GM18499 (cell line): ENCODE measurements around the gene ZNF581.

Source experiments
- ATAC-seq: cut with Tn5 transposase; IDR thresholded peaks from one replicate; pipeline ENCODE4 v1.9.1; 2021; ENCODE audit warnings: moderate number of reproducible peaks; ENCODE audit not compliant: insufficient read depth, unreplicated experiment

The ZNF581 gene

DNA sequence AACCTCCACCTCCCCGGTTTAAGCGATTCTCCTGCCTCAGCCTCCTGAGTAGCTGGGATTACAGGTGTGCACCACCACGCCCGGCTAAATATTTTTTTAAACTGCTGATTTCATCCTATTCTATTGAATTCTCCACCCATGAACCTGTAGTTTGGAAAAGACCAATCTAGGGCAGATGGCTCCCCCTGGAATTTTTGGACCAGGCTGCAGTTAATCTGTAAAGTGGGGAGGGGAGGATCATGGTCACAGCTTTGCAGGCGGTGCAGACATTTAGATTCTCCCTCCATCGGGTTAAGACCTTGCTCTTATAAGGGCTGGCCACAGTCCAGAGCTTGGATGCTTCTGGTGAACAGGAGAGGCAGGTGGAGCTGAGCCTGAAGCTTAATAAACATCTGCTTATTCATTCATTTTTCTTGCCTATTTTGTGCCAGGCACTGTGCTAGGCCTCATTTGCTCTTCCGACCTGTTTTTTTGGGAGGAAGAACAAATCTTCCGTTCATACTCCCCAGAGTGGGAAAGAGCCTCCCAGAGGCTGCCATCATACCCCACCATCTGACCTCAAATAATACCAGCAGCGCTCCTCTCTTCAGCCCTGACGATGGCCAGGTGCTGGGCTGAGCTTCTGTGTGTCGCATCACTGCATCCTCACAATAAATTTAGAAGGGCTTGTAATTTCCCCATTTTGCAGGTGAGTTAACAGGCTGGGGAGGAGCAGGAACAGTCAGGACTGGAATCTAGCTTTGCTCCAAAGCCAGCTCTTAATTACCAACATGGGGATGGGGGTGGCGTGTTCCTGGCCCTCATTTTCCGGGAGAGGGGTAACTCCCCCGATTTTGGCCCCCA is 3.7 kb downstream of the ZNF581 start:
- ATAC-seq, result no peak

DNA sequence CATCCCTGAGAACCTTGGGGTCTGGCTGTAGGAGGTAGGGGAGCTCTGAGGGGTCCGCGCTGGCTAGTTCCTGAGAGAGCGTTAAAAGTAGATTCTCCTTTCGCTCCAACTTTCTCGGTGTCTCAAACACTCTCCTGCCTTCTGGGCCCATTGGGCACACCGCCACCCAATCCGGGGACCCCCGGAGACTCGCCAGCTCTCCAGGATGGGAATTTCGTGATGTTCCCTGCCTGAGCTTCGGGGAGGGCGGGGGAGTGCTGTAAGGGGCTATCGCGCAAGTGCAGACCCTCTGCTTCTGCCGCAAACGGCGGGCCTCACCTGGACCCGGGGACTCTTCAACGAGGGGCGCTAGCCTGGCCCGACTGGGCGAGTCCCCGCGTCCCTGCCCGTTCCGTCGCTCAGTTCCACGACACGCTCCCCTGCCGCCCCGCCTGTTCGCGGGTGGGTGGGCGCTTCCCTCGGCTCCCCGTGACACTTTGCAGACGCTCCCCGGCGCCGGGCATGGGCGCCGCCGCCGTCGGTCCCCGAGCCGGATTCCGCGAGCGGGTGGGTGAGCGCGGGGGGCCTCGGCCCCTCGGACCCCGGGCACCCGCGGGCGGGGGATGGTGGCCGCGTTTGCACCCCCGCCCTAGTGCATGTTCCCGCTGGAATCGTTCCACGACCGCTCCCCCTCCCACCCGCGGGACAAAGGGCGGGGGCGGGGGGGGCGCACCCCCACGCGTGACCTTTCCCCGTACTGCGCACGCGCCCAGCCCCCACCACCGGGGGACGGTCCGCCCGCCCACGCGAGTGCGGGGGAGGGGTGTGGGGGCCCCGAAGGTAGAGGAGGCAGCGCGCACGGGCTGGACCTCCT is 4.5 kb downstream of the ZNF581 start, which contains the start of gene CCDC106:
Gene CCDC106, plus strand, starts transcription at position 481 of the 853 bp plus-strand sequence. CDS start 835 bp downstream, outside the sequence.
- ATAC-seq, result no peak

DNA sequence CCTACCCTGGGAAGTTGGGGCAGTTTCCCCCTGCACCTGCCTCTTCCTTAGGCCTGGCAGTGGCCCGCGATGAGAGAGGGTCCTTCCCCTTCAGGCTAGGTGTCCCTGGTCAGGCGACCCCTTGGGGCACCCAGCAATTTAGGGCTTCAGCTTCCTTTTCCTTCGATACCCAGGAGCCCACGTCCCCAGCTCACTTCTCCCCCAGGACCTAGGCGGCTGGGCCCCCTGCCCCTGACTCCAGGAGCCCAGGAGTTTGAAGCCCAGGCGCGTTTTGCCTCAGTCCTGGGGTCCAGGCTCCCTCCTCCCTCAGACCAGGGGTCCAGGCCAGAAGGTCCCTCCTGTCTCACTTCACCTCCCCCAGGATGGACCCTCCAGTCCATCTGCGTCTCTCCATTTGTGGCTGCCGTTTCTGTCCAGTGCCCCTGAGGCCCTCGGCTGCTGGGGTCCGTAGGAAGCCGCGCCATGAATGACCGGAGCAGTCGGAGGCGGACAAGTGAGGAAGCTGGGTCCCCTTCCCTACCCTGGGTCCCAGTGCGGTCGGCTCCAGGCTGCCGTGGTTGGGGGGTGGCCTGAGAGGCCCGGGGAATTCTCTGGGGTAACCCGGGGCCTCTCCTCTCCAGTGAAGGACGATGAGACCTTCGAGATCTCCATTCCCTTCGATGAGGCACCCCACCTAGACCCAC is 5.3 kb downstream of the ZNF581 start:
- ATAC-seq, result no peak

DNA sequence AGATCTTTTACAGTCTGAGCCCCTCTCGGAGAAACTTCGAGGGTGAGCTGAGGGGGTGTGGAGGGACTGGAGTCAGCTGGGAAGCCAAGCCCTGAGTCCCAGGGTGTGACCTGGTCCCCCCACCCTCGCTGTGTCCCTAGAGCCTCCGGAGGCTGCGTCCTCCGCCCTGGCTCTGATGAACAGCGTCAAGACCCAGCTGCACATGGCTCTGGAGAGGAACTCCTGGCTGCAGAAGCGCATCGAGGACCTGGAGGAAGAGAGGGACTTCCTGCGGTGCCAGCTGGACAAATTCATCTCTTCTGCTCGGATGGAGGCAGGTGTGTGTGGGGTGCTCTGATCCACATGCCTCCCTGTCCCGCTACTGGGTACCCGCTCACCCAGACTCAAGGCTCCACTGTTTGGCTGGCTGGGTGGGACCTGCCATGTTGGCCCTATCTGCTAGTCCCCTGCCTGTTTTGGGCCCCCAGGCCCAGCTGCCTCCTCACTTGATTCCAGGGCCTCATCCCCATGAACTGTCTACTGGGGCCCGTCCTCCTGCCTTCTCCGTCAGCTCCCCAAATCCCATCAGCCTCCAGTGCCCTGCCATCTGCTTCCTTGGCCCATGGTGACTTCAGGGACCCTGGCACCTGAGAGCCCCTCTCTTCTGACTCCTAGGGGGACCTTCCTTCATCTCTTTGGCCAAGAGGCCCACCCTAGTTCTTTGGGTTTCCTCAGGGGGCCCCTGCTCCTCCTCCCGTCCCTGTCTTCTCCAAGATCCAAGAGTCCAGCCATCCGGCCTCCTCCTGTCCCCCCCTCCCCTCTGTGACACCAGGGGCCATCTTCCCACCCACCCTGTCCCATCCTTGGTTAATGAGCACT is 6.0 kb downstream of the ZNF581 start:
- no peak for ATAC-seq

DNA sequence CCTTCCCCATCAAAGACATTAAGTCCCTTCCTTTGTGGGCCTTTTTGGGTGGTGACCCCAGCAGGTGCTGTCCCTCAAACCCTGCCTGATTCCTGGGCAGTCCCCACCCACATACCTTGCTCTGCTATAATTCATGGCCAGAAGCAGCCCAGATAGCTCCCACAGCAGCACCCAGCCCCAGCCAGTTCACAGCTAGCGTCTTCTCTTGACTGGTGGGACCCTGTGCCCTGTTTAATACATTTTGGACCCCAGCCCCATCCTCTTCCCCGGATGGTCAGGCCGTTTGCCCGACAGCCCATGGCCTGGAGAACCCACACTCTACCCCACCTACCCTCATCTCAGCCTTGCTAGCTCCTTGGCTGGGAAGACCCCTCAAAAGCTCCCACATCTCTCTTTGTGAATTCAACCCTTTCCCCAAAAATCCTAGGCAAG is 6.7 kb downstream of the ZNF581 start:
- ATAC-seq, result no peak

DNA sequence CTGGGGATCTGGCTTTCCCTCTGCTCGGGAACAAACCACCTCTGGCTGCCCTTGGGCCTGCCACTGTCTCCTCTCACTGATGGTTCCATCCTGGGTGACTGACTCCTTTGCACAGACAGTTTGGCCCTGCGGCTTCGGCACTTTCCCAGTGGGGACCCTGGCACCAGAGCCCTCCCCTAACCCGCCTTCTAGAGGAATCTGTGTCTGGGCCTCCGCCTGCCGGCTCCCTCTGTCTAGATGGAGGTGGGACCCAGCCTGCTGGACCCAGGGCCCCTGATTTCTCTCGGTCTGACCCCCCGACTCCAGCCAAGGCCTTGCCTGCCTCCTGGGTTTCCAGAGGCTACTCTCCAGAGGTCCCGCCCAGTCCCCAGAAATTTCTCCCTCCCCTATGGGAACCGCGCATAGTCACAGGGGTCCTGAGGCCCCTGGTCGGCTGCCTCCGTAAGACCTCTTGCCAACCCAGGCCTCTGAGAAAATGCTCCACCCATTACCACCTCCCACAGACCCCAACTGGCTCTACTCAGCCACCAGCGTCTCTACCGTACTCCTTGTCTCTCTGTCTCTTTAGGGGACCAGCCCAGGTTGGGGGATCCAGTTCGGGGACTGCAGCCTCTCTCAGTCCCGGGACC is 7.3 kb downstream of the ZNF581 start:
- ATAC-seq, result no peak

DNA sequence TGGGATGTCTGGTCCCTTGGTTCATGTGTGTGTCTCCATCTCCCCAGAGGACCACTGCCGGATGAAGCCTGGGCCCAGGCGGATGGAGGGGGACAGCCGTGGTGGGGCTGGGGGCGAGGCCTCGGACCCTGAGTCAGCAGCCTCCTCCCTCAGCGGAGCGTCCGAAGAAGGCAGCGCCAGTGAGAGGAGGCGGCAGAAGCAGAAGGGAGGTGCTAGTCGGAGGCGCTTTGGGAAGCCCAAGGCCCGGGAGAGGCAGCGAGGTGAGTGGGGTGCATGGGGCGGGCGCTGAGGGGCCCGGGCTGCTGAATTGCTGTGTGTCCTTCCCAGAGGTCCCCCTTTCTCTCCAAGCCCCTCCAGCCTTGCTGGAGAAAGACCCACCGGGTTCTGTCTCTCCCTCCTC is 7.8 kb downstream of the ZNF581 start:
- no peak for ATAC-seq

DNA sequence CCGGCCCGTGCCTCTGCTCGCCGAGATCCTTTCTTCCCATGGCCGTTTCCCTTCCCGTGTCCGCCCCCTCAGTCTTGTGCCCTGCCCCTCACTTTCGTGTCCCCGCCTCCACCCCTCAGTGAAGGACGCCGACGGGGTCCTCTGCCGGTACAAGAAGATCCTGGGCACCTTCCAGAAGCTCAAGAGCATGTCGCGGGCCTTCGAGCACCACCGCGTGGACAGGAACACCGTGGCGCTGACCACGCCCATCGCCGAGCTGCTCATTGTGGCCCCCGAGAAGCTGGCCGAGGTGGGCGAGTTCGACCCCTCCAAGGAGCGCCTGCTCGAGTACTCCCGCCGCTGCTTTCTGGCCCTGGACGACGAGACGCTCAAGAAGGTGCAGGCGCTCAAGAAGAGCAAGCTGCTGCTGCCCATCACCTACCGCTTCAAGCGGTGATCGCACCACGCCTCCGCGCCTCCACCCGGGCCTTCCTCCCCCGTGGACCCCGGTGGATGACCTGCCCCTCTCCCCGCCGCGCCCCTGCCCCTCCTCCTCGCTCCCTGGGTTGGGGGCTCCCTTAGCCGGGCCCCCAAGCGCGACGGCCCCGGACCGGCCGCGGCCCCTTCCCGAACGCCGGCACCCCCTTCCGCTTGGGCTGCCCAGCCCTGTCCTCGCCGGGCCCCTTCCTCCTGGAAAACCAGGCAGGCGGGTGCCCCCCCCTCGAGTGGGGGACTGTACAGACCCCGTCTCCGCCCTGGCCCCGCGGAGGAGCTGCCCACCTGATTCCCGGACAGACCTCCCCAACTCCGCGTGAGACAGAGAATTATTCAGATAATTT is 9.1 kb downstream of the ZNF581 start:
- ATAC-seq, result no peak

DNA sequence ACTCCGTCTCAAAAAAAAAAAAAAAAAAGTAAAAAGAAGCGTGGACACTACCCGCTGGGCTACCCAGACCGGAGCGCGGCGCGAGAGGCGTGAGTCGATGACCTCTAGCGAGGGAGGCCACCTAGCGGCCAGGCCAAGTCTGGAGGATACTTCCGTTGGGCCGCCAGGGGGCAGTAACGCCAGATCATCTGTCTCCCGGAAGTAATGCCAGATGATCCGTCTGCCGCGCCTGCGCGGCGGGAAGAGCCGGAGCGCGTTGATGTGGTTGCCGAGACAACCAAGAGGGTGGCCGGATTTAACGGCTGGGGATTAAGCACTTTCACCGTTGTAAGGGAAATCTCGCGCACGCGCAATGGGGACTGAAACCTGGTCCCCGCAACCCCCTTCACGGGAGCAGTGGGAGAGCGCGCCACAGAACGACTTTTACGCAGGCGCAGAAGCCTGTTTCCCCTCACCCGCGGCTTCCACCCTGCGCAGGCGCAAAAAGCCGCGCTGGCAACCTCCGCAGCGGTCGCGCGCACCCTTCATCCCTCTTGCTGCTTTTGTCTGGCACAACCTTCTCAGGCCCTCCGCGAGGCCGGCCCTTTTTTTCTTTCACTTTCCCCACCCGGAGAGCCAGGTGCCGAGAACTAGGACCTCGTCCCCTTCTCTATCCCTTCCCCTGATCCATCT is 10.3 kb downstream of the ZNF581 start:
- ATAC-seq, result peak; percentile 24

DNA sequence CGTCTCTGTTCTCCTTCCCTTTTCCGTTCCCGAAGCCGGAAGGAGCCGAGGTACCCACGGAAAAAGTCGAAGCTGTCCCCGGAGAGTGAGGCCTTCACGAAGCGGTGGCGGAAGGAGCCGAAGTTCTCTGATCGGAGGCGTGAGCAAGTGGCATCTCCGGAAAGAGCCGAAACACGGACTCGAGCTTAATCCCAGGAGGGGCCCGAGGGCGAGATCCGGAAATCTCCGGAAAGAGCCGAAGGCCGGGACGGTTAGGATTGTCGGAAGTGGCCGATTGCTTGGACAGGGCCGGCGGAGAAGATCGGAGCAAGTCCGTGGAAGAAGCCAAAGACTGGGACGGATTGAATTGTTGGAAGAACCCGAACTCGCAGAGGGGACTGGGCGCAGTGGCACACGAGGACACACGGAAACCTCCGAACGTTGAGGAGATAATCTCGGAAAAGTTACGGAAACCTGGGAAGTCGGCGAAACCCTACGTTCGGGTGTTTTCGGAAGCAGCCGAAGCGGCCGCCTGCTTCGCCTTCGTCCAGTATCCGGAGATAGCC is 10.9 kb downstream of the ZNF581 start:
- ATAC-seq, result peak; percentile 35

DNA sequence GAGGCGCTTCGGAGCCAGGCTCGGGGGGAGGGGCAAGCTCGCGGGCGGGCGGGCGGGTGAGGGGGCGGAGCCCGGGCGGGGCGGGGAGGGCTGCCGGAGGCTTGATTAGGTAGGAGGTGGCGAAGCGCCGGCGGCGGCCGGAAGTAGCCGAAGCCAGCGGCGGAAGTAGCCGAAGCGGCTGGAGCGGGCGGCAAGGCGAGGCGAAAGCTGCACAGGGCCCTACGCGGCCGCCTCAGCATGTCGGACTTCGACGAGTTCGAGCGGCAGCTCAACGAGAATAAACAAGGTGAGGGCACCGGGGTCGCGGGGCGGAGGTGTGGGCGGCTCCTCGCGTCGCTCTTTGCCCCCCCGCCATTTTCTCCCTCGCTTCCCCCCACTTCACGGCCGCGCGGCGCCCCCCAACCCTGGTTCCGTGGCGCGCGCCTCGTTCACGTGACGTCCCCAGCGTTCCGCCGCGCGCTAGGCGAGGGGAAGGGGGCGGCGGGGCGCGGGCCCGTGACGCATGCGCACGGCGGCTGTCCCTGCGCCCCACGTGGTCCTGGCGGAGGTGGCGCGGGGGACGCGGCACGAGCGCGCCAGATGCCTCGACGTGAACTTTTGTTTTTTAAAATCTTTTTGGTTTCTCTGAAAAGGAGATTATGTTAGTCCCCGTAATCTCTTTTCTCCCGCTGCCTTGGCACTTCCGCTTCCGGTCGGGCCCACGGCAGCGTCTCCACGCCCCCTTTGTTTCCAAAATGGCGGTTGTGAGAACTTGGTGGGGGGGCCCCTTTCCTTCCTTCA is 11.6 kb downstream of the ZNF581 start, which contains the start of gene U2AF2:
Gene U2AF2, plus strand, starts transcription at position 168 of the 780 bp plus-strand sequence. Its CDS starts 70 bp downstream, at position 238.
- ATAC-seq, result peak; percentile 11

DNA sequence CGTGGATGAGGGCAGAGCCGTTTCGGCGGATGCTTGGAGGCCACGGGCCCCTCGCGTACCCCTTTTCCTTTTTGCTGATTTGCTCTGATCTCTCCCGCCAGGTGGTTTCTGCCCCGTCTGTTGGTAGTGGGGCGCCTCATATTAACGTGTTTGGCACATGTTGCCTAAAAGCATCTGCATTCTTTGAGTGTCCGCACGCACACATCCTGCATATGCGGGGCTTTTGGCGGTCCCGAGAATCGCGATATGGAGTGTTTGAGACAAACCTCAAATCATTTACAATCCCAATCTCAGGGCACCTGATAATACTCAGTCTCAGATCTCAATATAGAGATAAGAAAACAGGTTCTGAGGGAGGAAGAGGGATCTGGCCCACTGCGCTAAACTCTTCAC is 12.2 kb downstream of the ZNF581 start:
- no peak for ATAC-seq

DNA sequence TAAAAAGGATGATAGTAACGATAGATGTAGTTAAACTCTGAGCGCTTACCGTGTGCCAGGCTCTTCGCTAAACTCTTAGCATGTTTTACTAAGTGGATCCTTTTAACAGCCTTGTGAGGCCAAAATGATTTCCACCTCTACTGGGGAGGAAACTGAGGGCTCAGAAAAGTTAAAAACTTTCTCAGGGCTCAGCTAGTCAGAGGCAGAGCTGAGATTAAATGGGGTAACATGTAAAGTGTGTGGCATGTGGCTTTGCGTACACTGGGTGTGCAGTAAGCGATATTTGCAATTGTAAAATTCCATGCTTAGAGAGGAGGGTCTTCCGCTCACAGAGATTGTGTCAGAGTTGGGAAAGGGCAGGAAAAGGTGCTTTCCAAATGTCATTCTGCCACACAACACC is 13.1 kb downstream of the ZNF581 start:
- no peak for ATAC-seq

DNA sequence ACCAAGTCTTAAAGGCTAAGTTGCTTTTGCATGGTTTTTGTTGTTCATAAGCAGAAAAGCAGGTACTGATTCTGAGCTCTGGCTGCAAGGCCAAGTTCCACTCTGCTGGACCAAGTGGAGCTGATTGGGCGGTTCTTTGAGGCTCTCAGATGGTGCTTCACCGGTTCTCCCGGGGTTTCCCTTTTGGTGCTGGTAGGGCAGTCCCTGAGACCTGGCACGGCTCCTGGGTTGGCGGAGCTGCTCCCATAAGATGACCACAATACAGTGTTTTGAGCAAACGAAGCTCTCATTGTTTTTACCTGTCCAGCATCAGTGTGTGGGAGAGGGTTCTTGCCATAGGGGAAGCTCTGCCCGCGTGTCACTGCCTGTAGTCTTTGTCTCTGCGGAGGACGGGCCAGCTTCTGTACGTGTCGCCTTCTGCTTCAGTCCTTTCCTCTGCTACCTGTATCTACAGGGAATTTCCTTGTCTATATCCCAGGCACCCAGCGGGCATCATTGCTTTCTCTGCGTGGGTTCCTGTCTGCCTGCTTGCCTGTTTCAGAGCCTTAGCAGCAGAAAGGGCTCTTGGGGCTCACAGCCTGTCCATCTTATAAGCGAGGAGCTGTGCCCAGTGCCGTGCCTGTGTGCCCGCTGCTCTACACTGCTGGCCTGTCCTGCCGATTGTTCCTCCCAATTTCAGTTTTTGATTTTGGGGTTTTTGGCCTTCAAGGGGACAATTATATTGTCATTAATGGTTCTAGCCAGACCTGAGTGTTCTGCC is 13.7 kb downstream of the ZNF581 start:
- no peak for ATAC-seq

DNA sequence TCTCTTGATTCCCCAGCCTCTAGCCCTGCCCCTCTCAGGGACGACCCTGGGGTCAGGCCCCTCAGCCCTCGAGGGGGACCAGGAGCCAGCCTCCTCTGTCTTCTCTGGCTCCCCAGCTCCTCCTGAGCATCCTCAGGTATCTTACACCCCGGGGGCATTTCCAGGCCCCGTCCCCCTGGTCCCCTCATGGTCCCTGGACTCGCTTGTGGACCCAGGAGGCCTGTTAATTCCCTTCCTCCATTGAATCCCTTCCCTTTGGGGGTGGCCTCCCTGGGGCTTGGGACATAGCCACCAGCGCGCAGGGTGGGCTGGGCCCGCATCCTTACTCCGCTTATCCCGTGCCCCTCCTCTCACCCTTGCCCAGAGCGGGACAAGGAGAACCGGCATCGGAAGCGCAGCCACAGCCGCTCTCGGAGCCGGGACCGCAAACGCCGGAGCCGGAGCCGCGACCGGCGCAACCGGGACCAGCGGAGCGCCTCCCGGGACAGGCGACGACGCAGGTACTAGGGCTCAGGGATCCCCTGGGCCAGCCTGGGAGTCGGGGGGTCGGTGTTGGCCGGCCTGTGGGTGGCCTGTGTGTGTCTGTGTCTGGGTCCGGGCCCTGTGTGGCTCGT is 15.5 kb downstream of the ZNF581 start:
- ATAC-seq, result no peak

DNA sequence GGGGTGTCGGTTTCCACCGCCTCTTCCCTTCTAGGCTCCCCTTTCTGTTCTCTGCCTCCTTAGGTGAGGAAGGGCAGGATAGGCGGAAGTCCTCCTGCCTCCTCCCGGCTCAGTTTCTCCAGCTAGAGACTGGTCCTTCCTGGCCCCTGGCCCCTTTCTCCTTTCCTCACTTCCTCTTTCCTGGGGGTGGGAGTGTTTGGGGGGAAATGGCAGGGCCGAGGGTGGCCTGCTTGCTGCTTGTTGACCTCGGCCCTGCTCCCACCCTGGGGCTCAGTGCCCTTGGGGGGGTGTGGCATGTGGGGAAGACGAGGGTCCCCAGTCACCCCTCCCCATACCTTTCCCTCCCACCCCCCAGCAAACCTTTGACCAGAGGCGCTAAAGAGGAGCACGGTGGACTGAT is 16.4 kb downstream of the ZNF581 start:
- ATAC-seq, result no peak
